H54 (cell line): ENCODE results near the gene MIGA2.
"Not testable (repeated sequence)": the region's sequence is repeated elsewhere in the genome, so short reads cannot be mapped to it uniquely, and the experiment has no call there.

Experiments
- DNase-seq: peaks from one replicate; pipeline ENCODE4 v3.0.0; 2011; ENCODE audit warnings: low spot score, mixed read lengths; ENCODE audit not compliant: insufficient read length
- FAIRE-seq: peaks from 3 replicates; lab custom pipeline; 2011; peaks lifted over from hg19 to GRCh38; lab: Jason Lieb, UNC
- POLR2A ChIP-seq: IDR thresholded peaks from 2 replicates; pipeline ENCODE4 v1.6.1; 2011; ENCODE audit warnings: low read depth, mild to moderate bottlenecking, low read length

MIGA2 gene

DNA sequence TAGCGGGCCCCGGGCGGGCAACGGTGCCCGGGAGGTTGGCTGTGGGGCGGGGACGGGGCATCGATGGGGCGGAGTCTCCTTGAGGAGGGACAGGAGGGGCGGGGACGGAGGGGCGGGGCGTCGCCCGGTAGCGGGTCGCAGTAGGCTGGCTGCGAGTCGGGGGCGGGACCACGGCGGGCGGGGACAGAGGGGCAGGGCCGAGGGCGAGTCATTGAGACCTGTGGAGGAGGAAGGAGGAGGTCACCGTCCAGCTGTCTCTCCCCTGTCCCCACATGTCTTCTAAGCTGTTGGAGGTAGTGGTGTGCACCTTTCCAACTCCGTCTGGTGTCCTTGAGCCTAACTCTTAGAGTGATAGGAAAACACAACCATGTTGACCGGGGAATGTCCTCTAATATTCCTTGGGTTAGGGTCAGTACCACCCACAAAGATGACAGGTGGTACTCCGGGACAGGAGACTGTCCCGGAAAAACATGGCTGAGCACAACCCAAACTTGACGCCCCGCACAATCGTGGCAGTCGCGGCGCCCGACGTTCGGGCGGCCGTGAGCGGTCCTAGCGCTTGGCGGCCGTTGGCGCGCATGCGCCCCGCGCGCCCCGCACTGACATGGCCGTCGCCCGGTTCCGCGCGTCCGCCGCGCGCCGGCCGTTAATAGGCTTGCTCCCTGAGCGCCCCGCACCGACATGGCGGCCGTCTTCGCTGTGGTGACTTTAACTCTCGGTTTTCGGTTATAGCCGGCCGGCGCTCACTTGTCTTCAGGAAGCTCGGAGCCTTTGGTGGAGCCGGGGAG is 74.5 kb downstream of the MIGA2 start, which contains the start of the genes CRAT and PTPA:
TSS of gene CRAT (minus strand) at position 54 of the 788 bp plus-strand sequence. CDS start 284 bp downstream, outside the sequence.
TSS of gene PTPA (plus strand) at position 676 of the 788 bp plus-strand sequence. CDS start 186 bp downstream, outside the sequence.
- peak; percentile 98 for TF ChIP-seq POLR2A
- peak; percentile 99 for DNase-seq
- FAIRE-seq, result no peak

DNA sequence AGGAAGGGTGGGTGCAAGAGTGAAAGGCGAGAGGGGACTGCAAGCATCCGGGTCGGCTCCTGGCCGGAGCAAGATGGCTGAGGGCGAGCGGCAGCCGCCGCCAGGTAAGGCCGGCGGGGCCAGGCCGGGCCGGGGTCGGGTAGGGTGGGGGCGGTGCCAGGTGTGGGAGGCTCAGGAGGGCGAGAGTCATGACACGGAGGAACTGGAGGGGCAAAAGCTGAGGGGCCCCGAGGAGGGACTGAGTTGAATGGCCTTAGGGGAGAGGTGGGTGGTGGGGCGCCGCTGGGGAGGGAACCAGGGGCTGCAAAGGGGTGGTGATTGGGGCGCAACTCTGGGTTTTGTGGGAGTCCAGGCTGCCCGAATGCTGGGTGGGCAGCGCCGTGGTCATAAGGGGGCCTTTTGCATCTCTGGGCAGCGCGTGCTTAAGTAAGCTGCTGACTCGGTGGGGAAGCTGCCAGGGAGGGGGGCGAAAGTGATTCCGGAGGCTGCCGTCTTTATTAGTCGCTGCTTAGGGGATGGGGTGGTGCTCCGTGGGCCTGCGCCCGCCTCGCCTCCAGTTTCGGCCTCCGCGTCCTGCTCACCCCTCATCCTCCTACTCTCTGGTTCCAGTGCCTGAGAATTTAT is 75.2 kb downstream of the MIGA2 start:
- FAIRE-seq (no peak), DNase-seq (peak; percentile 69)
- TF ChIP-seq POLR2A, result no peak

DNA sequence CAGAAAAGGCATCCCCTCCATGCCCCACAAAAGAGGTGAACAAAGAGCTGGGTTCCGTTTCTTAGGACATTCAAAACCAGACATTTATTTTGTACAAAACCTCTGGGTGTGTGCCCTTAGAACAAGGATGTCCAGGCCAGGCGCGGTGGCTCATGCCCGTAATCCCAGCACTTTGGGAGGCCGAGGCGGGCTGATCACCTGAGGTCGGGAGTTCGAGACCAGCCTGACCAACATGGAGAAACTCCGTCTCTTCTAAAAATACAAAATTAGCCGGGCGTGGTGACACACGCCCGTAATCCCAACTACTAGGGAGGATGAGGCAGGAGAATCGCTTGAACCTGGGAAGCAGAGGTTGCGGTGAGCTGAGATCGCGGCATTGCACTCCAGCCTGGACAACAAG is 76.1 kb downstream of the MIGA2 start:
- not testable (repeated sequence) for DNase-seq, FAIRE-seq

DNA sequence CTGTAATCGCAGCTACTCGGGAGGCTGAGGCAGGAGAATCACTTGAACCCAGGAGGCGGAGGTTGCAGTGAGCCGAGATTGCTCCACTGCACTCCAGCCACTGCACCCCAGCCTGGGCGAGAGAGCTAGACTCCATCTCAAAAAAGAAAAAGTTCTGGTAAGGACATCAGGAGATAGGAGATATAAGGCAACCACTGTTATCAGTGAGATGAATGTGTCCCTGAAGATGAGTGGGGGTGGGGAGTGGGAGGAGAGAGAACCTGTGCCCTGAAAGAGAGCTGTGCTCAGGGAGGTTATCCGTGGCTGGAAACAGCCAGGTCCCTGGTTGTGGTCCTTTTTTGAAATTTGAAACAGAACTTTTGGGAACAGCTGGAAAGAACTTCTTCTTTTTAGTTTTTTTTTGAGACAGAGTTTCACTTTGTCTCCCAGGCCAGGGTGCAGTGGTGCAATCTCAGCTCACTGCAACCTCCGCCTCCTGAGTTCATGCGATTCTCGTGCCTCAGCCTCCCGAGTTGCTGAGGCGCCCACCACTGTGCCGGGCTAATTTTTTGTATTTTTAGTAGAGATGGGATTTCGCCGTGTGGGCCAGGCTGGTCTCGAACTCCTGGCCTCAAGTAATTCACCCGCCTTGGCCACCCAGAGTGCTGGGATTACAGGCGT is 77.3 kb downstream of the MIGA2 start:
- no peak for TF ChIP-seq POLR2A
- no peak for FAIRE-seq
- DNase-seq, result no peak

DNA sequence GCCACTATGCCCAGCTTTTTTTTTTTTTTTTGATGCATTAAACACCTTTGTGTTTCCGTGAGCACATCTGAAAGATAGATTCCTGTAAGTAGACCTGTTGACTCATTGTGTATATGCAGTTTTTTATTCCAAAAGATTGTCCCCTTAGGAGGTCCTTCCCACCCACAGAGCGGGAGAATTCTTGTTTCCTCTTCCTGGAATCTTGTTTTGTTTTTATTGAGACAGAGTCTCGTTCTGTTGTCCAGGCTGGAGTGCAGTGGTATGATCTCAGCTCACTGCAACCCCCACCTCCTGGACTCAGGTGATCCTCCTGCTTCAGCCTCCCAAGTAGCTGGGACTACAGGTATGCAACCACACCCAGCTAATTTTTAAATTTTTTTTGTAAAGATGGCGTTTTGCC is 82.4 kb downstream of the MIGA2 start:
- FAIRE-seq (no peak), DNase-seq (no peak)
- TF ChIP-seq POLR2A, result no peak

DNA sequence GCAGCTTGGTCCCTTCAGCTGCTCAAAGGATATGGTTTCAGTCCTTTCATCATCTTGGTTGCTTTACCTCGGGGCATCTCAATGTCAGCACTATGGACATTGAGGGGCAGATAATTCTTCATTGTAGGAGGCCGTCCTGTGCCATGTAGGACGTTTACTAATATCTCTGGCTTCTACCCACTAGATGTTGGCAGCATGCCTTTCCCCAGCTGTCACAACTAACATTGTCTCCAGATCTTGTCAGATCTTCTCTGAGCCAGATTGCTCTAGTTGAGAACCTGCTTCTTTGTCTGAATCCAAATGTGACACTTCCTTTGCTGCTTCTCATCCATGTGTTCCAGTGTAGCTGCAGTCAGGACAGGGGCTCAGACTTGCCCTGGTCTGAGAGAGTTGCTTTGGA is 85.1 kb downstream of the MIGA2 start:
- FAIRE-seq, result no peak
- DNase-seq, result no peak
- TF ChIP-seq POLR2A, result no peak
